ENCODE data around the gene CDKN2B-AS1.

DNA sequence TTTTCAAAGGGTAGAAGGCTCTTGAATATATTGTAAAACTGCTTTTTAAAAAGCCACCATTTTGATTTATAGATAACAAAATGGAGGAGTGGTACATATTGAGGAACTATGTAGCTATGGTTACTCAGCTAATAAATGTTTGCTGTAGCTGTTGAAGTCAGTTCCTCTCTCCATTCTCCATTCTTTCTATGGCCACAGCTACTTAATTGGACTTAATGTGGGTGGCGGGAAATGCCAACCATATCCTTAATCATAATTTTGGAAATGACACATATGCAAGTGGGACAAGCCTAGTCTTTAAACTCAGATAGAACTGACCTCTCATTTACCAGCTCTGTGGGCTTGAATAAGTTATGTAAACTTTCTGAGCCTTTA, 11.0 kb upstream of the CDKN2B-AS1 start:
- TF ChIP-seq POLR2A (IDR thresholded peaks at IDR 0.05): no peak
- no peak for TF ChIP-seq POLR2AphosphoS5 (IDR thresholded peaks at IDR 0.05)
